Dermis microvascular lymphatic vessel endothelial cell (primary cell): ENCODE results near the gene IARS1. TPM values are rescaled to one million over a fixed set of nuclear protein-coding genes. Genes with fewer than 3 reads are reported as not detected.

Experiments
- DNase-seq, 2 donors: peaks; one replicate each; pipeline versions ENCODE4 v3.0.0 to v3.0.0-alpha.2; 2010; ENCODE audit warnings: low read depth in 2 of 2
- total RNA-seq: library from RNA; depleted of rRNA; stranded (reverse); fragments of >200 nt; gene quantifications from 2 replicates; pipeline ENCODE4 v1.2.1, GENCODE V29; 2014

IARS1 gene
- total RNA-seq, 1 donor from 2014 or later, result 122 TPM

GRCh38 chr9:92245005-92245797, 48.3 kb downstream of the IARS1 start:
- no peak for DNase-seq

Other genes starting within 250 kb of the IARS1 start
- gene SPTLC1, start 178.3 kb downstream of the IARS1 start, total RNA-seq, result 85.1 and 94.8 TPM in 2 replicates
- gene NOL8, start 31.7 kb upstream of the IARS1 start, total RNA-seq, result 10.4 and 14.9 TPM in 2 replicates
- gene CENPP, start 32.3 kb upstream of the IARS1 start, total RNA-seq, result 1.6 and 2.7 TPM in 2 replicates
- not detected in 2 replicates for gene OGN, start 110.9 kb upstream of the IARS1 start, total RNA-seq
- gene OMD, start 130.8 kb upstream of the IARS1 start, total RNA-seq, result not detected in 2 replicates
- not detected in 2 replicates for gene ASPN, start 188.8 kb upstream of the IARS1 start, total RNA-seq
- gene ECM2, start 242.3 kb upstream of the IARS1 start, total RNA-seq, result not detected in 2 replicates